GM19463 (cell line): ENCODE results near the gene GTF3C1.

ENCODE experiments used
- ATAC-seq: cut with Tn5 transposase; IDR thresholded peaks from one replicate; pipeline ENCODE4 v1.9.1; 2021; ENCODE audit warnings: mild to moderate bottlenecking, moderate library complexity; ENCODE audit not compliant: unreplicated experiment

GTF3C1 gene

DNA sequence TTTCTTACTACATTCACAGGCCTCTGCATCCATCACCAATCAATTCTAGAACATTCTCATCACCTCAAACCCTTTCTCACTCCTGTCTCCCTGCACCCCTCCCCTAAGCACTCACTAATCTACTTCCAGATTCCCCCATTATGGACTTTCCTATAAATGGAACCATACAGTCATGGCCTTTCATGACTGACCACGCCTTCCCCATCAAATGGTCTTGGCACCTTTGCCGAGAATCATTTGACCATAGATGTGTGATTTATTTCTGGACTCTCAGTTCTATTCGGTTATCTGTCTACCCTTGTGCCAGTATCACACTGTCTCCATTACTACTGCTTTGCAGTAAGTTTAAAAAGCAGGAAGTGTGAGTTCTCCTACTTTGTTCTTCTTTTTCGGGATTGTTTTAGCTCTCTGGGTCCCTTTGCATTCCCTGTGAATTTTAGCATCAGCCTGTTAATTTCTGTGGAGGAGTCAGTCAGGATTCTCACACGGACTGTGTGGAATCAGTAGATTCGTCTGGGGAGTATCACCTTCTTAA lies 27.5 kb downstream of the GTF3C1 start:
- ATAC-seq: no peak

DNA sequence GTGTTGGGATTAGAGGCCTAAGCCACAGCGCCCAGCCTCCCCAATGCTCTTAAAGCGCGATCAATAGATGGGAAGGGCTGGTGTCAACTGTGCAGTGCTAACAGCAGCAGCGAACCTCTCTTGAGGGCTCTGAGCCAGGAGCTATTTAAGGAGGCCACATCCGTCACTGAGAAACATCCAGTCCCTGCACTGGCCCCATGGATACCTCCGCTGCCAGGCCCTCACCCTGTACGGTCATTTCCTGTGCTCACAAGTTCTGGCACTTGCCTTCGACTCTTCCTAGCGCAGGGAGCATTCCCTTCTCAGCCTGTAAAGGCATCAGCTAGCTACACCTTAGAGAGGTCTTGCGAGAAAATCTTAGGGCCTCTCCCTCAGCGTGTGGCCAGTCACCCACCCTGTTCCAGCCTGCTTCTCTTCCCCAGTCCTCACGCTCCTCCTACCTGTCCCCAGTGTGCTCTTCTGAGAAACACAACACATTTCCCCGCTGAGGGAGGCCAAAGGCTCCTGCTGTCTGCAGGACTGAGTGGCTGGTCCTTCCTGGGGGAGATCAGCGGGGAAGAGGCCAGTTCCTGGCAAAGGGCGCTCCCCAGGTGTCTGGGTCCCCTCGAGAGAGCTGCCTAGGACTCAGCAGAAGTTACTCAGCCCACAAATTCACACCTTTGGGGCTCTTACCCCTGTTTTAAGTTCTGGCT lies 28.6 kb downstream of the GTF3C1 start:
- no peak for ATAC-seq

DNA sequence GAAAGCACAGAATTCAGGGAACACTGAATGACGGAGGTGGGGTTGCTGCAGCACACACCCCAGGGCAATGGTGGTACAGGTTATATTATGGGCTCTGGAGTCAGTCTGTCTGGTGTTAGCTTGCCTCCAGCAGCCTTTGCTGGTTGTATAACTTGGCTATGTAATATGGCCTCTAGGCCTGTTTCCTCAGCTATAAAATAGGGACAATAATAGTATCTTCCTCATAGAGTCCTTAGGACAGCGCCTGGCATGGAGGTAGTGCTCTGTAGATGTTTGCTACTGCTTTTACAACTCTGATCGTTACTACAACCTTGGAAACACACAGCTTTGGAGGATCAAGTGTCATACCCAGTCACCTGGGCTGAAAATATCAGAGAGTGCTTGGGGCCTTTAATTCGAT lies 31.5 kb downstream of the GTF3C1 start:
- ATAC-seq: no peak

DNA sequence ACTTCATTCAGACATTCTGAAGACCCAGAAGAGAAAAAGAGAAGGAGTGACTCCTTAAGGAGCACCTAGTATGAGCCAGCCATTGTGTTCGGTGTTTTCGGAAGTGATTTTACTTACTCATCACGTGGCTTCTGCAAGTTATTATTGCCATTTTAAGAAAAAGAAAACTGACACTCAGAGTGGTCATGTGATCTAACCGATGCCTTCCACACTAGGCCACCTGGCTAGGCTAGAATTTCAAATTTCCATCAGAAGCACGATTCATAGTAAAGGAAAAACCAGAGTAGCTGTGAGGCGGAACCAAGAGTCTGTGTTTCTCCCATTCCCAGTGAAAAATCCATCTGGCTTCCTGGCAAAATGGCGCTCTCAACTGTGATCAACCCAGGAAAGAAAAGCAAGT lies 32.0 kb downstream of the GTF3C1 start:
- no peak for ATAC-seq

DNA sequence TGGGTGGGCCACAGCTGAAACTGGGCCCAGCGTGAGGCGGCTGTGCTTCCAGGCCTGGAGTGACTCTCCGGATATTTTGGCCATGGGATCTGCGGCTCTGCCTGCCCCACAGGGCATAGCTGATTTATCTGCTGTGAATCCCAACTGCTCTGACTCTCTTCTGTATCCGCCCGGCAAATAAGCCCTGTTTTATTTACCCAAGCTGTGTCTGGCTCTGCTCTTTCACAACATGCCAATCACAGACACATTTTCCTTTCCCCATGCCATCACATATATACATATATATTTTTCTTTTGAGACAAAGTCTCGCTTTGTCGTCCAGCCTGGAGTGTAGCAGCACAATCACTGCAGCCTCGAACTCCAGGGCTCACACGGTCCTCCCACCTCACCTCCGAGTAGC lies 33.3 kb downstream of the GTF3C1 start:
- ATAC-seq: no peak

DNA sequence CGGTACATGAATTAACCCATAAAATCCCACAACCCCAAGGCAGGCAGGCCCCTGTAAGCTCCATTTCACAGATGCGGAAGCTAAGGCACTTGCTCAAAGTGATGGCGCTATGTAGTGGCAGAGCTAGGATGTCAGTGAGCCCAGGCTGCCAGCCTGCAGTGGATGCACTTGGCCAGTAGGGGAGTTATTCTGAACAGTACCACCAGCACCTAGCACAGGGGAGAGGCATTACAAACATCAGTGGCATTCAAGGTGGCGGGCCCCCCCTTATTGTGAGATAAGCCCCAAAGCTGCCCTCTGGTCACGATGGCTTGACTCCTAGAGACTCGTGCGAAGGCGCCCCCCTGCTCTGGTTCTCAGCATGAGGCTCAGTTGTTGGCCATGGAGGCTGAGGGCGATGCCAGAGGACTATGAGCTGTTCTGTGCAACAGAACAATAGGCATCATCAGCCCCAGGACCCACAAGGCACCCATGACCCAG lies 33.8 kb downstream of the GTF3C1 start:
- no peak for ATAC-seq

DNA sequence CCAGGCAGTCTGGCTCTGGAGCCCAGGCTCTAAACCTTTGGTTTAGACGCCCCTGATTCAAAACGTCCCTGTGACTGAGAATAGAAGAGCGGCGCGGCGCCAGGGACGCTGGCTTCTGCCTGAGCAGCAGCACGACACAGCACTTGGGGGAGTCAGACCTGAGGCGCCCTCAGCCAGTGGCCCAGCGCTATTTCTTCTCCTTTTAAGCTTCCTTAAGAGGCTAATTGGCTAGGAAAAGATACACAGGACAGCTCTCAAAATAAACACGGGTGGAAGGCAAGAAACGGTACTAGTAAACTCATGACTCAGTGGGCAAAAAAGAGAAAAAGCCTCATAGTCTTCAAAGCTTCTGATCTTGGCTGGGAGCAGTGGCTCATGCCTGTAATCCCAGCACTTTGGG lies 34.9 kb downstream of the GTF3C1 start:
- no peak for ATAC-seq

DNA sequence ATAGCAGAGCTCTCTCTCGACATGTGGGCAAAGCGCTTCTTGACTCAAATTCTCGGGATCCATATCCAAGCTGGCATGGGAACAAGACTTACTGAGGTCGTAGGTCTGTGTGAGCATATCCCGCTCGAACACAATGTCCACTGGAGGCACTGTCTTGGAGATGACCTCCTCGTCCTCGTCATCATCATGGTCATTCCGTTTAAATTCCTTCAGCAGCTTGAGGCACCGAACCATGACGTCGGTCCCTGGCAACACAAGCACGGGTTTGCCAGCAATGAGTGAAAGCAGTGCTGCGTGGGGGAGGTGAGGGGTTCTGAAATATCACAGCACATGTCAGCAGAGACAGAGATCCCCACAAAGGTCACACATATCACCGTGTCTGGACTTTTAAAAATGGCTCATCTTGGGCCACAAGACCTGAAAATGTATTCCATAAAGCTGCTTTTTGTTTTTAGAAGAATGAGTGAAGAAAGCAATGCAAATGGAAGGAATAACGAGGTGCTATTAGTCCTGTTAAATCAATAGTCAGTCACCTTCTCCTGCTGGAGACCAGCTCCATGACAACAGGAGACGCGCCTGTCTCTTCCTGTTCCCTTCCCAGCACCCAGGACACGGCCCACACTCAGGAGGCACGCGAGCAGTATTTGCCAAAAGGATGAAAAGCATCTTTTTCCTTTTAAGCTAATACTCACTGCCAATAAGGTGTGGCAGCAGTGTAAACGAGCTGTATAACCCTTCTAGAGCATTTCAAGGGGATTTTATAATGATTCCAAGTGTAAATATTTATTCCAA lies 37.9 kb downstream of the GTF3C1 start:
- ATAC-seq: no peak

DNA sequence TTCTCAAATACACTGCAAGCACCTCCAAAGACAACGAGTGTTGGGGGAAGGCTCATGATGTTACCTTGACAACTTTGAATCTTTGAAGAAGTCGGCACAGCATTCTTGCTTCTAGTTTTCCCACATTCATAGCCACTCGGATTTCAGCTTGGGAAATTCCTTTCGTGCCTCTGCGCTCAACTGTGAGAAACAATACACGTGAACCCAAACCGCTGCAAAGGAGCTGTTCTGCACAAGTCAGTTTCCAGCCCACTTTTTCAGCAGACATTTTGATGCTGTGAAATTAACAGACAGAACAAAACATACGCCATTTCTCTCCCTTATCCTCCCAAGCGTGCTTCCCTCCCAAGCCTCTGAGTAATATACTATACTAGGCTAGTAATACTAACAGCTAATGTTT lies 41.2 kb downstream of the GTF3C1 start:
- ATAC-seq: no peak

DNA sequence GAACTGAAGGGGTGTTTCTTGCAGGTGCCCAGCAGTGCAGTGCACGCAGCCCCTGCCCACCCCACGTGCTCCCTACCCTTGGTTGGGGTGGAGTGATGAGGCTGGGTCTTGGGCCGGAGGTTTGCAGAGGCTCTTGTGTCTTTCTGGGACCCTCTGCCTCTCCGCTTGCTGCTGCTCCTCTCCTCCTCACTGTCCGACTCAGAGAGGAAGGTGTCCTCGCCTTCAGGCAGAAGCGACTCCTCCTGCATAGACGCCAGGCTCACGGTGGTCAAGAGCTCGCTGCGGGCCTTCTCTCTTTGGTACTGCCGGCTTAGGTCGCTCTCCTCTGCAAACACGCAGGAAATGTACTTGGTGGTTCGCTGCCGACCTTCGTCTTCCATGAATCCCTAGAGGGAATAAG lies 42.9 kb downstream of the GTF3C1 start:
- ATAC-seq: no peak

DNA sequence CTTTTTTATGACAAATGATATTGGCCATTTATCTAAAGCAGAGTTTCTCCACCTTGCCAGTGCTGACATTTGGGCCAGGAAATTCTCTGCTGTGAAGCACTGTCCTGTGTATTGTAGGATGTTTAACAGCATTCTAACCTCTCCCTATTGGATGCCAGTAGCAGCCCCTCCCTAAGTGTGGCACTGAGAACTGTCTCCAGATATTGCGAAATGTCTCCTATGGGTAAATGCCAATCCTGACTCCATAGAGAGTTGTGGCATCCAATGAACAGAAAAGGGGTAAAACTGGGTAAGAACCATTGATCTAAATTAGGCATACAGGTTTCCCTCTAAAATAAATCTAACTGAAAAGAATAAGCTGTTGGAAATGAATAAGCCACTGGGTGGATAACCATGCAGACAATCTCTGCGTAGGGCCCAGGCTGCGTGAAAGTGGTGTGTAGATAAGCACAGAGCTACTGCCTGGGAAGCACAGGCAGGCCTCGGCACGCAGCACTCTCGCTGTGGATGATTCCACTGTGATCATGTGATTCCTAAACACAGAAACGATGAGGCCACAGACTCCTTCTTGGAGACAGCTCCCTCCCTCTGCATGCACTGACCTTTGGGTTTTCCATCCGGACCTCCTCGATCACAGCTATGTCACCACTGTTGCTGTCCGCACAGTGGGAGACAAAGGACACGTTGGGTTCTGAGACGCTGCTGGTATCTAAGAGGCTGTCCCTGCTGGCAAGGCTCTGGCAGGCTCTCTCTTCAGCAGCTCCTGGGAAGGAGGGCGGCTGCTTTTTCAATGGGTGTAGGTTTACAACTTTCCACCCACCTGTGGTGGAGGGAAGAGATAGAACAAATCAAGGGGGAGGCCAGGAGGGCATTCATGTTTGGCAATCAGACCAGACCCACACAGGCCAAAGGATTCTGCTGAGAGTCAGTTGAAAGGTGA lies 44.1 kb downstream of the GTF3C1 start:
- ATAC-seq: no peak

DNA sequence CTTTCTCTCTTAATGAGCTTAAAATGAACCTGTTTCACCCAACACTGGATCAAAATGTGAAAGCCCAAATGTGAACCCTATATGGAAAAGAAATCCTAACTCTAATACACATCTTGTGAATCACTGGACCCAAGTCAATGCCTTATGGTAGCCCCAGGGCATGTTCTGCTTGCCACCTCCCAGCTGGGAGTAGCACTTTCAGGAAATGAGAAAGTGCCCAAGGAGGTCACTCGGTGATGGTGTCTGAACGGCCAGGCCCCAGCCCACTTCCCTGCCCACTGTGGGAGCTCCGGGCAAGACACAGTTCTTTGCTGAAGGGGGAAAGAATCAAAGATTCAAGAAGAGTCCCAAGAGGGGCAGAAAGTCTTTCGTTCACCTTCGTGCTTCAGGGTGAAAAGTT lies 46.1 kb downstream of the GTF3C1 start:
- ATAC-seq: no peak

DNA sequence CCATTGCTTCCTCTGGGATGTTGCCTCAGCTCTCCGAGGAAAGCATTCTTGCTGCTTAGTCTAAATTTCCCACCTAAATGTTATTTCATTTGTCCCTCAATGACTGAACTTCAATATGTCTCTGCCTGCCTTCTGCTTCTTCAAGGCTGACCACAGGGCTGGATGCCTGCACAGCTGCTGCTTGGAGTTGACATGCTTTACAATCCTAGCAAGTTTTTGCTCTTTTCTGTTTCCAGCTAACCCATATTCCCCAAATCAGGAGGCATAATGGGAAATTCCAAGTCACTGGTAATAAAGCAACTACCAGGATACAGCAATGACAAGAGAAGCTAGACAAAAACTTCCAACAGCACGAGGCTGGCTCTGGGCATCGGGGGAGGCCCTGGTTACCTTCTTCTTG lies 48.9 kb downstream of the GTF3C1 start:
- ATAC-seq: no peak

DNA sequence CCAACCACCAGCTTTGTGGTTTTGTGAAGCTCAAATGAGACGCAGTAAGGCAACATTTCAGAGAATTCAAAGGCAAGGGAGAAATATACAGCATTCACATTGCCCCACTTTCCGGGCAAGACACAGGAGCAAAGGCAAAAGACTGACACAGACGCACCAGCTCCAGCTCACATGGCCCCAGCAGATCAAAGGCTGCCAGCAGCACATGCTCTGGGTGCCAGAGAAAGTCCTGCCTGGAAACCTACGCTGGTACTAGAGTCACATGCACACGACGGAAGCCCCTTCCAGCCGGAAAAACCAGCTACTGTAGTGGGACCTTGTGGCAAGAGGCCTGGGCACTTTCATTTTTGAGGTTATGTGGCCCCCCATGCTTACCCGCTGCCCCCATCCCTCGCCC lies 50.1 kb downstream of the GTF3C1 start:
- no peak for ATAC-seq

DNA sequence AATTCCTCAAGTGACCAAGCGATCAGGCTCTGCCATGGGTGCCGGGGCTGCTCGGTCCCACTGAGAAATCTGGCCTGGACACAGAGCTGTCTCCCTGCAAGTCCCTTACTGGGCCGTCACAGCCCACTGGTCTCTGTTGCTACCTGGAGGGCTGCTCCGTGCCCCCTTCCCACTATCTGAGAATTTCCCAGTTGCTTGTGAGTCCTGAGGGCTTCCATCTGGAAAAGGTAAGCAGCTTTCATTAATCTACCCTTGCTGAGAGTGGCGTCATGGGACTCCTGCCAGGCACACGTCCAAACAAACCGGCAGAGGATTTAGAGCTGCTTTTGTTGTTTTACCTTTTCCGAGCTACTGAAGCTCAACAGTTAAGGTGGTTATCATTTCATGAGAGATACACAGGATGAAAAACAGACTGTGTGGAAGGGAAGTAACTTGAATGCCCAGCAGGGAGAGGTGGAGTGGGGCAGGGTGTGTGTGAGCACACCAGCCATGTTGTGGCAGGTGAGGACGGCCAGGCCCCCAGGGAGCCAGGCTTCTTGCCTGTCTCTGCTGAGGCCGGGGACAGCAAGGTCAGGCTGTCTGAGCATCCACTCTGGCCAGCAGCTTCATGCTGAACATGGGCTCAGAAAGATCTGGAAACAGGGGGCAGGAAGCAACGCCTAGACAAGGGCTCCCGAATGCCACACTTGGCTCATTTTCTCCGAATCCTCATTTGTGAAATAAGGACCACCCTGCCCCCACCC lies 50.6 kb downstream of the GTF3C1 start:
- ATAC-seq: no peak

DNA sequence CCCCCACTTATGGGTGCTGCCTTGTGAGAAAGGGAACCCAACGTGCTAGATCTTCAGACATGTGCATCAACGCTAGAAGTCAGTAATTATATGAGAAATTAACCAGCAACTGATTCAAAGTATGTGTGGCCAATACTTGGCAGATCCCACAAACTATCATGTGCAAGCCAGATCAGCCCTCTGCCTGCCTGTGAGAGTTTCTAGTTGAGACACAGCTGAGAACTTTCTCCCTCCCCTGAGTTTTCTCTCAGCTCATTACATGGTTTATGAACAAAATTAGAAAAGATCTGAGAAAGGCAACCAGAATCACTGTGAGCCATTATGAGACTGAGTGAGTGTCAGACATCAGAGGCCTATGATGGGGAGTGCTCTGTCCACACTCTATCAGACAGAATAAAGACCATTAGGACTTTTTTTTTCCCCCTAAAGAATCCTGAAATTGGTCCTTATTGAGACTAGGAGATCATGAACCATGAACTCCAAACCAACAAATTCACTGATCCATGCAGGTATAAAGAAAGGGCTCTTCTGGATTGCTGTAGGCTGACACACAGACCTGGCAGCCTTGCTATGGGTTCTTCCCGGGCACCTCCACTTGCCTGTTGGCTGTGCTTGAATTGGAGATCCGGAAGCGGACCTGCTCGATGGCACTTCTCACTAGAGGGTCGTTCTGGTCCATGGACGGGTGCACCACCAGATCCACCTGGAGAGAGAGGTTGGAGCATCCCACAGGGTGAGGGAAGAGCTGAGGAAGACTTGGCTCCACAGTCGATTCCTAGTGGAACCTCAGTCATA lies 51.5 kb downstream of the GTF3C1 start:
- no peak for ATAC-seq

DNA sequence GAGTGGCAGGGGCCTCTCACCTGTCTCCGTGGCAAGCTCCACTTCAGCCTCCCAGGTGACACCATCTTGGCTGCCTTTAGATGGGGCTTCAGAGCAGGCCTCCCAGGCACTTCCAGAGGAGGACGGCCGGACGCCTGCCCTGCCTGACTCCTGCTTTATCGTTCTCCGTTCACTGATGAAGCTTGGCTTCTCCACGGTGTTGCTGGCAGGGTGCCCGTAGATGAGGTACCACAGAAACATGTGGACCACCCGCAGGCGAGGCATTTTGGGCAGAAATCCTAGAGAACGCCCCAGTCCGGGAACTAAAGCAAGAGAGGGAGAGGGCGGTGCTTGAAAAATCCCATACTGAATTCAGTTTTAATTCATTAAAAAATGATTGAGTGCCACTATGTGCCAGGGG lies 54.5 kb downstream of the GTF3C1 start:
- ATAC-seq: no peak

DNA sequence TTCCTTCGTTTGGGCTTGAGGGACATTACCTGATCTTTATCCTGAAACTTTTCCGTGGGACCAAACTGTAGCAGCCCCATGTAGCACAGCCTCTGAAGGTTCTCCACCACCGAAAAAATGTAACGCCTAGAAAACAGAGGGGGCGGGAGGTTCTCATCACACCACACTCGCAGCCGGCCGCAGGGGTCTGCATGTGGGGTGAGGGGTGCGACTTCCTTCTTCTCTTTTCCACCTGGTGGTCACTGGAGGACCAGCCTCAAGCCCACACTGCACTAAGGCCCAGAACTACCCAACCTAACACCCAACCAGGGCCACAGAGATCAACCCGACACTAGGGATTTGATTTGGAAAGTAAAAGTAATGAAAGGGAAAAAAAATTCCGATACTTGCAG lies 57.1 kb downstream of the GTF3C1 start:
- ATAC-seq: no peak

DNA sequence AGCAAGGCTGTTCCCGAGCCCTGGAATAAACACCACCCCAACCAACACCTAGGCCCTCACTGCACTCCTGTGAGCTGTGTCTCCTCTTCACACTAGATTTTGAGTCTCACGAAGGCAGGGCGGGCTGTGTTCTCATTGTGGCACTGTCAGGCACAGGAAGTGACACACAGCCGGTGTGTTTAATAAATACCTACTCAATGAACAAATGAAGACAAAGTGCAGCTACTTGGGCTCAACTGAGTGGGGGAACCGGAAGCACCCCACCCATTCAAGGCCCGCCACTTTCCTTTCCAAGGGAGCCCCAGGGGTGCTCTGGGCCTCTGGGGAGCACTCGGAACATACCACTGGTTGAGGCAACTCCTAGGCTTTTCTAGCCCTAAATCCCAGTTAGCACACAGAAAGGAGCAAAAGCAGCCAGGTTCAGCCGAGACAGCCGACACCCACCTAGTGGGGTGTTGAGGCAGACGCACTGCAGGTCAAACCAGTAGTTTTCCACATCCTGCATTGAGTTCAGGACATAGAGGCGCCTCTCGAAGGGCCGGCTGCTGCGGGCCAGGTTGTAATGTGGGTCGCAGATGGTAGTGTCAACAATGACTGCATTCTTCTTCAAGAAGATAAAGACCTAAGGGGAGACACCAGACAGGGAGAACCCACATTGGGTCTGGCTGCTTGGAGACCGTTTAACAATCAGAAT lies 57.7 kb downstream of the GTF3C1 start:
- no peak for ATAC-seq
